GM23338 (cell line): ENCODE data around the gene GUCA1A.

Experiments used
- CREB1 ChIP-seq: fragments of 250-450 bp; sonication (Bioruptor Pico); IDR thresholded peaks from 2 replicates; pipeline ENCODE4 v1.5.0; 2020; ENCODE audit warnings: low read depth, mild to moderate bottlenecking, moderate library complexity
- CTCF ChIP-seq, 2 experiments: fragments of 200-600 bp in 1 of 2; sonication (generic) in 1 of 2; conservative IDR thresholded peaks; 2 replicates each; pipeline versions ENCODE4 v1.5.1 to v1.6.1; 2016 to 2017; ENCODE audit warnings: antibody characterized with exemption in 2 of 2, low read depth in 2 of 2, mild to moderate bottlenecking in 2 of 2, moderate library complexity in 1 of 2
- ETS1 ChIP-seq: IDR thresholded peaks from 2 replicates; pipeline ENCODE4 v1.6.1; 2016; ENCODE audit warnings: antibody characterized with exemption
- EZH2 ChIP-seq: fragments of 200-600 bp; sonication (generic); IDR thresholded peaks from one replicate; pipeline ENCODE4 v1.8.0; 2017; ENCODE audit warnings: antibody characterized with exemption, mild to moderate bottlenecking, low read depth; ENCODE audit not compliant: unreplicated experiment
- EZH2phosphoT487 ChIP-seq: fragments of 200-600 bp; sonication (generic); IDR thresholded peaks from one replicate; pipeline ENCODE4 v1.8.1; 2018; ENCODE audit warnings: antibody characterized with exemption; ENCODE audit not compliant: unreplicated experiment
- JUNB ChIP-seq: IDR thresholded peaks from one replicate; pipeline ENCODE4 v1.6.1; 2016; ENCODE audit warnings: antibody characterized with exemption; ENCODE audit not compliant: unreplicated experiment
- NANOG ChIP-seq: IDR thresholded peaks from 2 replicates; pipeline ENCODE4 v1.6.1; 2016; ENCODE audit warnings: antibody characterized with exemption, borderline replicate concordance
- POLR2AphosphoS5 ChIP-seq: IDR thresholded peaks from 2 replicates; pipeline ENCODE4 v1.6.1; 2016; ENCODE audit warnings: antibody characterized with exemption, low read depth
- REST ChIP-seq: IDR thresholded peaks from one replicate; pipeline ENCODE4 v1.6.1; 2018; ENCODE audit warnings: antibody characterized with exemption; ENCODE audit not compliant: unreplicated experiment
- STAT1 ChIP-seq: IDR thresholded peaks from one replicate; pipeline ENCODE4 v1.6.1; 2016; ENCODE audit warnings: antibody characterized with exemption; ENCODE audit not compliant: unreplicated experiment
- ZNF114 ChIP-seq: fragments of 250-450 bp; sonication (Bioruptor Pico); IDR thresholded peaks from 2 replicates; pipeline ENCODE4 v1.5.0; 2020; ENCODE audit warnings: mild to moderate bottlenecking, moderate library complexity
- ZNF331 ChIP-seq: fragments of 250-450 bp; sonication (Bioruptor Pico); IDR thresholded peaks from 2 replicates; pipeline ENCODE4 v1.5.0; 2020; ENCODE audit warnings: low read depth, mild to moderate bottlenecking, moderate library complexity
- ZNF462 ChIP-seq: fragments of 250-450 bp; sonication (Bioruptor Pico); IDR thresholded peaks from 2 replicates; pipeline ENCODE4 v1.5.0; 2020; ENCODE audit warnings: mild to moderate bottlenecking, moderate library complexity

GRCh38 chr6:42226645-42227143, 53.5 kb downstream of the GUCA1A start:
- TF ChIP-seq EZH2: no peak
- TF ChIP-seq EZH2phosphoT487: no peak
- TF ChIP-seq CTCF (conservative IDR thresholded peaks at IDR 0.05; ENCODE audit: low read depth in 2 of 2): no peak
- no peak for TF ChIP-seq REST
- no peak for TF ChIP-seq CREB1 (CRISPR knock-in tag)
- TF ChIP-seq POLR2AphosphoS5: no peak
- TF ChIP-seq ZNF462: no peak
- no peak for TF ChIP-seq JUNB
- no peak for TF ChIP-seq ETS1
- no peak for TF ChIP-seq NANOG
- no peak for TF ChIP-seq STAT1
- TF ChIP-seq ZNF114 (CRISPR knock-in tag): no peak
- TF ChIP-seq ZNF331 (CRISPR knock-in tag): no peak
